Heart right ventricle (tissue), 16 donors: ENCODE results near the gene NEK4. TPM values are rescaled to one million over a fixed set of nuclear protein-coding genes. Genes with fewer than 3 reads are reported as not detected.

Experiments used
- ATAC-seq, 8 donors: fragments of 200-7000 bp; cut with Tn5 transposase; one replicate each; pipeline ENCODE4 v1.9.1; 2020; ENCODE audit warnings: mild to moderate bottlenecking in 8 of 8, moderate library complexity in 8 of 8, moderate number of reproducible peaks in 1 of 8
- DNase-seq, 2 donors: peaks; one replicate each; pipeline ENCODE4 v3.0.0-alpha.2; 2020
- H3K27ac ChIP-seq, 10 donors: fragments of 200-600 bp; sonication (generic) in 2 of 10; one replicate each; pipeline versions ENCODE4 v1.5.0 to v1.8.0; 2020 to 2022; ENCODE audit warnings: mild to moderate bottlenecking in 3 of 10
- H3K27me3 ChIP-seq, 7 donors: fragments of 200-600 bp; one replicate each; pipeline ENCODE4 v1.8.0; 2021 to 2022; ENCODE audit warnings: mild to moderate bottlenecking in 2 of 7
- H3K36me3 ChIP-seq, 9 donors: fragments of 200-600 bp; sonication (generic) in 1 of 9; one replicate each; pipeline versions ENCODE4 v1.5.0 to v1.8.0; 2020 to 2022; ENCODE audit warnings: mild to moderate bottlenecking in 2 of 9
- H3K4me1 ChIP-seq, 9 donors: fragments of 200-600 bp; sonication (generic) in 1 of 9; one replicate each; pipeline versions ENCODE4 v1.5.0 to v1.8.0; 2020 to 2022; ENCODE audit warnings: mild to moderate bottlenecking in 4 of 9
- H3K4me3 ChIP-seq, 10 donors: fragments of 200-600 bp; sonication (generic) in 2 of 10; one replicate each; pipeline versions ENCODE4 v1.5.0 to v1.8.0; 2020 to 2022; ENCODE audit warnings: mild to moderate bottlenecking in 7 of 10, moderate library complexity in 2 of 10
- H3K9me3 ChIP-seq, 11 donors: fragments of 200-600 bp in 10 of 11; sonication (generic) in 2 of 11; one replicate each; pipeline versions ENCODE4 v1.5.0 to v1.8.0; 2013 to 2022; ENCODE audit warnings: mild to moderate bottlenecking in 2 of 11, control low read depth in 1 of 11, moderate library complexity in 1 of 11
- WGBS, 2 donors: extraction: QIAGEN DNeasy Blood & Tissue Kit; methylation state at CpG; one replicate each; pipeline ENCODE4 v1.1.7; 2013; ENCODE audit warnings: inconsistent platforms in 1 of 2; 5-methylcytosine and 5-hydroxymethylcytosine counted together
- intact Hi-C, 10 donors: fragments of 100-400 bp; cut with DNase I; formaldehyde crosslinking; loops; one replicate each; pipeline versions ENCODE4 v1.11.1 to v1.14.2; 2022
- polyA plus RNA-seq, 2 donors: library from polyadenylated mRNA; stranded (reverse); fragments of 200-250 nt; gene quantifications; one replicate each; pipeline ENCODE4 v1.2.3, GENCODE V29; 2013
- total RNA-seq, 10 donors: library from RNA; stranded (reverse); fragmentation: NEBNext Ultra II Directional in 3 of 10; extraction: Animal tissue kit (Norgen Biotek cat#: 25700) in 3 of 10; gene quantifications; one replicate each; pipeline versions ENCODE4 v1.2.1 to v1.2.4, GENCODE V29; 2021 to 2023
- TF ChIP-seq, protein P1 (sequence below), 9 donors: fragments of 200-600 bp; sonication (generic) in 2 of 9; IDR thresholded peaks; one replicate each; pipeline versions ENCODE4 v1.5.0 to v1.8.0; 2021 to 2022; ENCODE audit warnings: antibody characterized with exemption in 9 of 9, mild to moderate bottlenecking in 5 of 9, moderate library complexity in 1 of 9
- donor health status: Arrhythmogenic right ventricular cardiomyopathy.
- donor health status: ischemic (EF 13 %, LVEDD 7.1; RV severe dilation, severe dysfunction).
- donor health status: healthy with polysubstance abuse.
- donor health status: DM: no; HTN: yes; CAD: no.
- donor health status: DM: no; HTN: no; CAD: no.
- donor health status: ischemic (EF 25% LVEDD 6.9; RV normal size, moderate dysfunction).
- donor health status: ischemic (EF 25% LVEDD 5.7; RV mildly dilated, moderate dysfunction).
- donor health status: healthy.
- donor health status: DM: yes; HTN: yes; CAD: no.
- donor health status: Ischemic cardiomyopathy.
- donor health status: ischemic (EF 35%, LVEDD 5.7; RV mildly dilated, moderate dysfunction).
- donor health status: nonischemic (EF 11% LVEDD 7.7; RV severe dilation, severe dysfunction).
- donor health status: DM: yes; HTN: yes; CAD: no.
- donor health status: PGD.
- donor health status: ischemic (EF 29% LVEDD 5.4; RV normal size, mild dysfunction).
- donor health status: nonischemic (EF 23%, LVEDD 6.1; RV moderate dilation, normal function).

The NEK4 gene
- total and polyA plus RNA-seq, 12 donors: 4.6 to 21.4 (median 16.0) TPM

DNA sequence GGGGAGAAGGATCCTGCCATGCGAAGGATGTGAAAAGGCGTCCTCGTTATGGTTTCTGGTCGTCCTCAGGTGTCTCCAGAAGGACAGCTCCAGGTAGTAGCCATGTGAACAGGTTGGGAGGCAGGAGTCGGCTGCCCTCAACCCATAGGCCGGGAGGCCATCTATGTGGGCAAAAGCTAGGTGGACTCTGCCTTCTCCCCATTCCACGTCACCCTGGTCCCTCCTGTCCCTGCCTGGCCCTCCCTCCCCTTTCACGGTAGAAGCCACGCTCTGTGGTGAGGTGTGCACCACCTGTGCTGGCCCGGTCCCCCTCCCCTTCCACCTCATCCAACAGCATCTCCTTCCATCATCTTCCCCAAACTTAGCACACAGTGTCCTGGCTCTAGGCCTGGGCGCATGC lies 40.2 kb upstream of the NEK4 start:
- no peak overlapping the region for H3K4me3 ChIP-seq
- H3K27ac ChIP-seq: no peak overlapping the region
- H3K36me3 ChIP-seq: no peaks in the 10 kb centered on the region
- no peaks in the 10 kb centered on the region for H3K4me1 ChIP-seq
- H3K27me3 ChIP-seq: no peaks in the 10 kb centered on the region
- TF ChIP-seq, protein P1, sequence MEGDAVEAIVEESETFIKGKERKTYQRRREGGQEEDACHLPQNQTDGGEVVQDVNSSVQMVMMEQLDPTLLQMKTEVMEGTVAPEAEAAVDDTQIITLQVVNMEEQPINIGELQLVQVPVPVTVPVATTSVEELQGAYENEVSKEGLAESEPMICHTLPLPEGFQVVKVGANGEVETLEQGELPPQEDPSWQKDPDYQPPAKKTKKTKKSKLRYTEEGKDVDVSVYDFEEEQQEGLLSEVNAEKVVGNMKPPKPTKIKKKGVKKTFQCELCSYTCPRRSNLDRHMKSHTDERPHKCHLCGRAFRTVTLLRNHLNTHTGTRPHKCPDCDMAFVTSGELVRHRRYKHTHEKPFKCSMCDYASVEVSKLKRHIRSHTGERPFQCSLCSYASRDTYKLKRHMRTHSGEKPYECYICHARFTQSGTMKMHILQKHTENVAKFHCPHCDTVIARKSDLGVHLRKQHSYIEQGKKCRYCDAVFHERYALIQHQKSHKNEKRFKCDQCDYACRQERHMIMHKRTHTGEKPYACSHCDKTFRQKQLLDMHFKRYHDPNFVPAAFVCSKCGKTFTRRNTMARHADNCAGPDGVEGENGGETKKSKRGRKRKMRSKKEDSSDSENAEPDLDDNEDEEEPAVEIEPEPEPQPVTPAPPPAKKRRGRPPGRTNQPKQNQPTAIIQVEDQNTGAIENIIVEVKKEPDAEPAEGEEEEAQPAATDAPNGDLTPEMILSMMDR (IDR thresholded peaks at IDR 0.05): no peak
- intact Hi-C loops: no loop called here
- no peaks in the 10 kb centered on the region for H3K9me3 ChIP-seq
- WGBS, 2 donors: 91 to 93% methylated on average over 11 of the region's 11 CpGs
- ATAC-seq (no peak), DNase-seq (no peak)

DNA sequence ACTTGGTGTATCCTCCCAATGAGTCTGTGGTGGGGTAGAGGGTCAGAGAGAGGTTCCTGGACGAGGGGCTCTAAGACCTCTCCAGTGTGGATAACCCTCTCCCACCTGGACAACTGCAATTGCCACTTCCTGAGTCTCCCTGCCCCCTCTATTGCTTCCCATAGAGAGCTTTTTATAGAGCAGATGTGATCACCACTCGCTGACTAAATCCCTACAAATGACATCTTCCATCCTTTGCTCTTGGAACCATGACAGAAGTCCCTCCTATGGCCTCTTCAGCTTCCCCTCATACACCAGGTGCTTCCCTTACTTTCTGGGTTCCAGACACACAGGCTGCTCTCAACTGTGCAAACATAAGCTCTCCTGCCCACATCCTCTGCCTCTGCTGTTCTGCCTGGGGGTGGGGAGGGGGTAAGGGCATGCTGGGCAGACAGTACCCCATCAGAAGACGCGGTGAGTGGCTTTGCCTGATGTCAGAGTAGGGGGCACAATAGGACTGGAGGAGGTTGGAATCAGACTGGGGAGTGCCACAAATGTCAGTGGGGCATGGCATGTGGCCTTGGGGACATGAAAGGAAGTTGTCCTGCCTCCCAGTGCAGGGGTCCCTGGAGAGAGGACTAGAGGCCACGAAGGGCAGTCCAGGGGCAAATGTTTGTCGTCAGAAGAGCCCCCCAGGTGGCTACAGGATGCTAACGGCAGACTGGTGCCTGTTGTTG lies 39.1 kb upstream of the NEK4 start:
- H3K4me3 ChIP-seq: no peak overlapping the region
- ATAC-seq (no peak), DNase-seq (no peak)
- WGBS, 2 donors: 45 to 61% methylated on average over 7 of the region's 7 CpGs
- H3K27ac ChIP-seq: no peak overlapping the region
- no peaks in the 10 kb centered on the region for H3K9me3 ChIP-seq
- no peaks in the 10 kb centered on the region for H3K27me3 ChIP-seq
- no peaks in the 10 kb centered on the region for H3K36me3 ChIP-seq
- TF ChIP-seq, protein P1 (IDR thresholded peaks at IDR 0.05): no peak
- H3K4me1 ChIP-seq: no peaks in the 10 kb centered on the region
- intact Hi-C loops: no loop called here

DNA sequence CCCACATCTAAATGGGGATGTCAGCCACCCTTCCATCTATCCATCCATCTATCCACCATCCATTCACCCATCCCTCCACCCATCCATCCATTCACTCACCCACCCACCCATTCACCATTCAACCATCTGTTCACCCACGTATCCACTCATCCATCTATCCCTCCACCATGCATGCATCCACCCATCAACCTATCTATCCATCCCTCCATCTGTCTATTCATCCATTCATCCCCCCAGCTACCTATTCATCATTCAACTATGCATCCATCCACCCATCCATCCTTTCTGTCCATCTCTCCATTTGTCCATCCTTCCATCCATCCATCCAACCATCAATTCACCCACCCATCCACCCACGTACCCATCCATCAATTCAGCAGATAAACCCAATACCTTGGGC lies 38.4 kb upstream of the NEK4 start:
- ATAC-seq: no peak
- TF ChIP-seq, protein P1 (IDR thresholded peaks at IDR 0.05): no peak
- 79 to 84% methylated on average over 2 of the region's 2 CpGs for WGBS, 2 donors
- H3K4me3 ChIP-seq: no peak overlapping the region
- intact Hi-C loops: no loop called here
- no peaks in the 10 kb centered on the region for H3K9me3 ChIP-seq
- no peaks in the 10 kb centered on the region for H3K4me1 ChIP-seq
- H3K36me3 ChIP-seq: no peaks in the 10 kb centered on the region
- H3K27me3 ChIP-seq: no peaks in the 10 kb centered on the region
- no peak for DNase-seq
- no peak overlapping the region for H3K27ac ChIP-seq

DNA sequence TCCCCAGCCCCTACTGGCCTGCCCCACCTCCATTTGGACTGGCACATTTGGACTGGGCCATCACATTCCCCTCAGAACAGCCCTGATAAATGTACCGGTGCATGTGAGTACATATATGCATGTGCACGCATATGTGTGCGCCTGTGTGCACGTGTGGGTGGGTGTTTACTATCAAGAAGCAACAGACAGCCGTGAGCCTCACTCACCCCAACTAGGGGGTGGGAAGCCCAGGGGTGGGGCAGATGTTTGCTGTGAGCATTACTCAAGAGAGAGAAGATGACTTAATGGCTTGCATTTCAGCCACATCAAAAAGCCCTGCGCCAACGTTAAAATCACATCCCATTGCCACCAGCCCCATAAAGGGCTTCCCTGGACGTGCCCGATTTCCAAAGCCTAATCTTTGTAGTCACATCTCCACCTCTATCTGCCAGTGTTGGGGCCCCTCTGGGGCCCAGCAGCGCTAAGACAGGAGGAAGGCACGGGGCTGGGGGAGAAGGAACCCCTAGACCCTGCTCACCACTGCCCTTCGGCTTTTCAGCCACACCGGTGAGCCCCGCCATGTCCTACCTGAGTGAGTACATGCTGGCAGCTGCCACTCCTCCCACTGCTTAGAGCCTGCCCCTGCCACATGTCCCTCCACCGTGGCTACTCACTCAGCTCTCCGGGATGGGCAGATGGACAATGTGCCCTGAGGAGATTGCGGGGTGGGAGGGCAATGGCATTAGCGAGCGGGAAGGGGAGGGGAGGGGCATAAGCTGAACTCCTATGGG lies 34.7 kb upstream of the NEK4 start:
- Histone ChIP-seq H3K4me3 (no peak overlapping the region), H3K27ac (no peak overlapping the region), H3K36me3 (no peaks in the 10 kb centered on the region), H3K4me1 (no peaks in the 10 kb centered on the region), H3K27me3 (no peaks in the 10 kb centered on the region), H3K9me3 (no peaks in the 10 kb centered on the region)
- no peak for DNase-seq
- ATAC-seq: no peak
- intact Hi-C loops: no loop called here
- TF ChIP-seq, protein P1 (IDR thresholded peaks at IDR 0.05): no peak
- WGBS, 2 donors: 78 to 79% methylated on average over 19 of the region's 19 CpGs
